Dermis blood vessel endothelial cell (primary cell): ENCODE data around the gene EDA. TPM values are rescaled to one million over a fixed set of nuclear protein-coding genes. Genes with fewer than 3 reads are reported as not detected.
"Not testable (repeated sequence)": the region's sequence is repeated elsewhere in the genome, so short reads cannot be mapped to it uniquely, and the experiment has no call there.

ENCODE experiments used
- DNase-seq: peaks from one replicate; pipeline ENCODE4 v3.0.0; 2010
- total RNA-seq: library from RNA; depleted of rRNA; stranded (reverse); fragments of >200 nt; gene quantifications from 2 replicates; pipeline ENCODE4 v1.2.3, GENCODE V29; 2014

Gene EDA
- total RNA-seq, 1 donor from 2014 or later, result 3.1 TPM

GRCh38 chrX:69961365-69962072 is 345.6 kb downstream of the EDA start:
- no peak for DNase-seq

GRCh38 chrX:69968950-69969349 is 353.0 kb downstream of the EDA start:
- DNase-seq, result no peak

DNA sequence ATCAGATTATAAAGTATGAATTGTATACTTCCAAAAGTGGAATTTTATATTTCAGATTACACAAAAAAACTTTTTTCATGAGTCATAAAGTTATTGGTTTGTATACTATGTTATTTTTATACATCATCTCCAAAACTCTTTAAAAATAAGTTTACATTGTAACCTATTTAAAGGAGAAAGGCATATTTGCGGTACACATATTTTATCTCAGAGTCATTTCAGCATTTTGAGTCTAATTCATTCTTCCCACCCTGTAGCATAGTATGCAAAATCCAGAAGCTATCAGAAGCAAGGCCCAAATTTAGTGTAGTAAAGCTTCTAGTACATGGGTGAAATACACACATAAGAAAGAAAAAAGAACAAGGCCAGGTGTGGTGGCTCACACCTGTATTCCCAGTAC is 353.5 kb downstream of the EDA start:
- DNase-seq, result no peak

GRCh38 chrX:69987691-69988090 is 371.8 kb downstream of the EDA start:
- peak; percentile 15 for DNase-seq

GRCh38 chrX:69988955-69989394 is 373.1 kb downstream of the EDA start:
- peak; percentile 78 for DNase-seq

- DNase-seq, result no peak
Measured at GRCh38 chrX:69991685-69992084, 375.8 kb downstream of the EDA start.

DNA sequence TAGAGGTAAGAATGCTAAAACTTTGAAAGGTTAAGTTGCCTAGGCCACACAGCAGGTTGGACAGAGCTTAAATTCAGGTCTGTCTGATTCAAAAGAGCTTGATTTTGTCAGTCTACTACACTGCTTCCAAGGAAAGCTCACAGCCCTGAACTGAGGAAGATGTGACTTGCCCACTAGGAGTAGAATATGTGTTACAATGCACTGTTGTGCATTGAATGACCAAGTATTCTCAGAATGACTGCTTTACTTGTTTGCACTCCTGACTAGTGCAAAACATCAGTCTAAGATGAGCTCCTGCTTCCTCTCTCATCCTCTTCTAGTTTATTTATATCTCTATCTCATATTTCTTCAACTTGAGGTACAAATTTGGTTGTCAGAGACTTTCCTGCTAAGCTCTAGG is 377.6 kb downstream of the EDA start:
- DNase-seq, result no peak

DNA sequence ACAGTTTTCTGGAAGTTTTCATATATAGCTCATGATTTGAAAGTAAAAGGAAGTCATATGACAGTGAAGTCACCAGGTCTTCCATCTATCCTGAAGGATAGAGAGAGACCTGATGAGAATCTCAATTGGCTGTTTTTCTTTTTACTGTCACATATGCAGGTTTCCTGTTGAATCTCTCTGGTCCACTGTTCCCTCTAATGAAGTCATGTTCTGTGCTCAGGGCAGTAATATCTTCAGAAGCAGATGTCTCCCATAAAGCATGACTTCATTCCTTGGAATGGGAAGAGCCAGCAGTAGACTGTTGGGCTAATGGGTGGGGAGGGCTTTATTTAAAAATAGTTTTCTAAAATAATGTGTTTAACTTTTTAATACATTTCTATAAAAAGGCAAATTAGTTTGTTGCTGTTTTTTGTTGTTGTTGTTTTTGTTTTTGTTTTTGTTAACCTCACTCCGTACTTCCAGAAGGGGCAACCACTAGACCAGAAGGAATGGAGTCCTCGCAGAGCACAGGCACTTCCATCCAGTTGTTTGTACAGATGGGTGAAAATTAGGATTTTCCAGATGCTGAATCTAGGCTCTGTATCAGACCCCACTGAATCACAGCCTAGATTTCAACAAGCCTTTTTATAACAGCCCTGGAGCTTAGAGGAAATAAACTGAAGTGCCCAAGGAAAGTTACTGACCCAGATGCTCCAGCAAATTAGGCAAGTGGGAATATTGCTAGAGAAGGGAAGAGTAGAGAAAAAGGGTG is 379.6 kb downstream of the EDA start:
- no peak for DNase-seq

GRCh38 chrX:69996113-69996468 is 380.2 kb downstream of the EDA start:
- no peak for DNase-seq

GRCh38 chrX:69998299-69998698 is 382.4 kb downstream of the EDA start:
- not testable (repeated sequence) for DNase-seq

GRCh38 chrX:70001269-70001668 is 385.4 kb downstream of the EDA start:
- DNase-seq, result no peak

- DNase-seq, result no peak
Measured at GRCh38 chrX:70001708-70002341, 385.9 kb downstream of the EDA start.

DNA sequence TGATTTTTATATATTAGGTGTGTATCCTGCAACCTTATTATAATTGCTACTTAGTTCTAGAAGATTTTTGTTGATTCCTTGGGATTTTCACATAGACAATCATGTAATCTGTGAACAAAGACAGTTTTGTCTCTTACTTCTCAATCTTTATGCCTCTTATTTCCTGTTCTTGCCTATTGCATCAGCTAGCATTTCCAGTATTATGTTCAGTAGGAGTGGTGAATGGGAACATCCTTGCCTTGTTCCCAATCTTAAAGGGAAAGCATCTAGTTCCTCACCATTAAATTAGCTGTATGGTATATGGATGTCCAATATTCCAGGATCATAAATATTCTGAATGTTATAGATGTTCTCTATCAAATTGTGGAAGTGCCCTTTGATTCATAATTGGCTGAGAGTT is 392.0 kb downstream of the EDA start:
- DNase-seq, result no peak

- no peak for DNase-seq
Measured at GRCh38 chrX:70009049-70009448, 393.1 kb downstream of the EDA start.

DNA sequence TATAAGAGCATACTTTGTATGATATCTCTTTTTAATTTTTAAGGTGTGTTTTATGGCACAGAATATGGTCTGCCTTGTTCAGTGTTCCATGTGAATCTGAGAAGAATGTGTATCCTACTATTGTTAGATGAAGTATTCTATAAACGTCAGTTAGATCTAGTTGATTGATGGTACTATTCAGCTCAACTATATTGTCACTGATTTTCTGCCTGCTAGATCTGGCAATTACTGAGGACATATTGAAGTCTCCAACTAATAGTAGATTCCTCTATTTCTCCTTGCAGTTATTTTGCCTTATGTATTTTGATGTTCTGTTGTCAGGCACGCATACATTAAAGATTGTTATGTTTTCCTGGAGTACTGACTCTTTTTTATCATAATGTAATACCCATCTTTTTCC is 394.1 kb downstream of the EDA start:
- no peak for DNase-seq

DNA sequence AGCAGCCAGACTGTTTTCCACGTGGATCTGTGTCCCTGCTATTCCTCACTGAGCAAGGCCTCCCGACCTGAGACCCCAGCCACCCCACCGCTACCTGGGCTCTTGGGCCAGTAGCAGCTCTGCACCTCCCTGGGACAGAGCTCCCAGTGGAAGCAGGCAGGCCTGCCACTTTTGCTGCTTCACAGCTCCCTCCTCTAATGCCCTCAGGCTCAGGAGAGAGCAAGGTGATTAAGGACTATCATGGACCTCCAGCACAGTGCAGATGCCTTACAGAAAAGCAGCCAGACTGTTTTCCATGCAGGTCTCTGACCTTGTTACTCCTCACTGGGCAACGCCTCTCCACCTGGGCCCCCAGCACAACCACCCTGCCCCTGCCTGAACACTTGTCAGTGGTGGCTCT is 396.8 kb downstream of the EDA start:
- DNase-seq, result no peak

GRCh38 chrX:70013466-70014381 is 397.8 kb downstream of the EDA start:
- DNase-seq, result no peak

DNA sequence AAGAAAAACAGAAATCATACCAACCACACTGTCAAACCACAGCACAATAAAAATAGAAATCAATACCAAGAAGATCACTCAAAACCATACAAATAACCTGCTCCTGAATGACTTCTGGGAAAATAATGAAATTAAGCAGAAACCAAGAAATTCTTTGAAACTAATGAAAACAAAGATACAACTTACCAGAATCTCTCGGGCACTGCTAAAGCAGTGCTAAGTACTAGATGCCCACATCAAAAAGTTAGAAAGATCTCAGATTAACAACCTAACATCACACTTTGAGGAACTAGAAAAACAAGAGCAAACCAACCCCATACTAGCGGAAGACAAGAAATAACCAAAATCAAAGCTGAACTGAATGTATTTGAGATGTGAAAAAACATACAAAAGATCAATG is 400.6 kb downstream of the EDA start:
- no peak for DNase-seq

DNA sequence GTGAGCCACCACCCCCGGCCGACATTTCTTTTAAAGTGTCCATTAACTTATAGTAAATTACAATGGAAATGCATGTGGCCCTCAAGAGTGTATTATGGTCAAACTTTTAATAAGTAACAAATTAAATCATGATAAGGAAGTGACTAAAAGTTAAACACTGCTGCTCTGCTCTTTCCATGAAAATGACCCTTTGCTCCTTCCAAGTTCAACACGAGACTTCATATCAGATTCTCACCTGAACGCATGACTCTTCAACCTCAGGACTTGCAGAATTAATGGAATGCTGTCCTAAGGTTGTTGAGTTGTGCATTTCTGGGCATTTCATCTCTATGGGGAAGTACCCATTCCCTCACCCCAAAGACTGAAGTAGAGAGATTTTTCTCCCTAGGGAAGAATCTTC is 406.7 kb downstream of the EDA start:
- DNase-seq, result no peak

DNA sequence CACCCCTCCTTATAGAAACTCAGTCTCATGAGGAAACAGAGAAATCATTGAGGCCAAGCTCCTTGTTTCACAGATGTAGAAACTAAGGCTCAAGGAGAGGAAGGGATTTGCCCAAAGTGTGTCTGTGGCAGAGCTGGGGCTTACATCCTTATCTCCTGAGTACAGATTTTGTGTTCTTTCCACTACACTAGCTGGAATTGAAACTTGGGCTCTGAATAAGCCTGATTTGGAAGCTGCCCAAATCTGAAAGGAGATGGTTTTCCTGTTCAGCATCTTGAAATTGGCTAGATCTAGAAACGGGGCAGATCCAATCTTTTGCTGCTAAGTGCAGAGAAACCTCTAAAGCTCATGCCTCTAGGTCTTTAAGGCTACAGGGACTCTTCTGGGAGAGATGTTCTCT is 409.6 kb downstream of the EDA start:
- peak; percentile 58 for DNase-seq

GRCh38 chrX:70026112-70026850 is 410.4 kb downstream of the EDA start:
- peak; percentile 57 for DNase-seq

GRCh38 chrX:70026851-70027200 is 410.9 kb downstream of the EDA start:
- peak; percentile 70 for DNase-seq
